ENCODE data around the gene PHTF2.
"Not testable (repeated sequence)": the region's sequence is repeated elsewhere in the genome, so short reads cannot be mapped to it uniquely, and the experiment has no call there.

PHTF2 gene

DNA sequence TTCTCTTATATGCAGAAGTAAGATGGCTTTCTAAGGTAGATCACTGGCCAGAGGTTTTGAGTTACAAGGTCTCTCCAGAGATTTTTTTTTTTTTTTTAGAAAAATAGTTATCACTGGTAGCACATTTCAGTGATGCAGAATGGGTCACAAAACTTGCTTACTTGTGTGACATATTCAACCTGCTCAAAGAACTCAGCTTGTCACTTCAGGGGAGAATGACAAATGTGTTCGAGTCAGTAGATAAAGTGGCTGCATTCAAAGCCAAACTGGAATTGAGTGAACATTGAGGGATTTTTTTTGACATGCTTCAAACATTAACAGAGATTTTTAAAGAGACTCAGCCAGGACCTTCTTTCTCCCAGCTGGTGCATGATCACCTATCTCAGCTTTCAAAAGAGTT, 33.4 kb downstream of the PHTF2 start:
- H3K27me3 ChIP-seq (ENCODE audit: control insufficient read depth, insufficient read depth, low read length): no peaks in the 10 kb centered on the region
- H3K4me2 ChIP-seq (ENCODE audit: low read length): no peak overlapping the region
- H3K9me3 ChIP-seq (replicated peaks; ENCODE audit: low read length): no peaks in the 10 kb centered on the region
- peaks cover 7% of the 10 kb centered on the region for H3K4me1 ChIP-seq (ENCODE audit: control insufficient read depth, insufficient read depth, low read length)
- H3K9ac ChIP-seq (ENCODE audit: low read depth, low read length): no peak overlapping the region
- H3K4me3 ChIP-seq (ENCODE audit: low read length): no peak overlapping the region
- no peaks in the 10 kb centered on the region for H3K36me3 ChIP-seq (ENCODE audit: insufficient read depth, low read length)

GRCh38 chr7:77833136-77833535, 34.6 kb downstream of the PHTF2 start:
- H3K9ac ChIP-seq (ENCODE audit: low read depth, low read length): no peak overlapping the region
- H3K4me2 ChIP-seq (ENCODE audit: low read length): no peak overlapping the region
- H3K4me3 ChIP-seq (ENCODE audit: low read length): no peak overlapping the region
- no peaks in the 10 kb centered on the region for H3K9me3 ChIP-seq (replicated peaks; ENCODE audit: low read length)
- no peaks in the 10 kb centered on the region for H3K36me3 ChIP-seq (ENCODE audit: insufficient read depth, low read length)
- no peaks in the 10 kb centered on the region for H3K27me3 ChIP-seq (ENCODE audit: control insufficient read depth, insufficient read depth, low read length)
- H3K4me1 ChIP-seq (ENCODE audit: control insufficient read depth, insufficient read depth, low read length): peaks cover 7% of the 10 kb centered on the region

DNA sequence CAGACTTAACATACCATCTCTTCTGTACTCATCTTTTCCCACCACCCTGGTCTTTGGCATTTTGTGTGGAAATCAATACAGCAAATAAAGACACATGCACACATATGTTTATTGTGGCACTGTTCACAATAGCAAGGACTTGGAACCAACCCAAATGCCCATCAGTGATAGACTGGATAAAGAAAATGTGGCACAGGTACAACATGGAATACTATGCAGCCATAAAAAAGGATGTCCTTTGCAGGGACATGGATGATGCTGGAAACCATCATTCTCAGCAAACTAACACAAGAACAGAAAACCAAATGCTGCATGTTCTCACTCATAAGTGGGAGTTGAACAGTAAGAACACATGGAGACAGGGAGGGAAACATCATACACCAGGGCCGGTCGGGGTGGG, 37.9 kb downstream of the PHTF2 start:
- not testable (repeated sequence) for H3K9me3 ChIP-seq (replicated peaks; ENCODE audit: low read length); H3K4me2 ChIP-seq (ENCODE audit: low read length); H3K4me1 ChIP-seq (ENCODE audit: control insufficient read depth, insufficient read depth, low read length); H3K36me3 ChIP-seq (ENCODE audit: insufficient read depth, low read length); H3K9ac ChIP-seq (ENCODE audit: low read depth, low read length); H3K4me3 ChIP-seq (ENCODE audit: low read length); H3K27me3 ChIP-seq (ENCODE audit: control insufficient read depth, insufficient read depth, low read length)

GRCh38 chr7:77837275-77837674, 38.7 kb downstream of the PHTF2 start:
- Histone ChIP-seq H3K4me2 (ENCODE audit: low read length) (no peak overlapping the region), H3K4me1 (ENCODE audit: control insufficient read depth, insufficient read depth, low read length) (peaks cover 7% of the 10 kb centered on the region), H3K36me3 (ENCODE audit: insufficient read depth, low read length) (no peaks in the 10 kb centered on the region), H3K9me3 (replicated peaks; ENCODE audit: low read length) (no peaks in the 10 kb centered on the region), H3K4me3 (ENCODE audit: low read length) (no peak overlapping the region), H3K27me3 (ENCODE audit: control insufficient read depth, insufficient read depth, low read length) (no peaks in the 10 kb centered on the region), H3K9ac (ENCODE audit: low read depth, low read length) (no peak overlapping the region)

DNA sequence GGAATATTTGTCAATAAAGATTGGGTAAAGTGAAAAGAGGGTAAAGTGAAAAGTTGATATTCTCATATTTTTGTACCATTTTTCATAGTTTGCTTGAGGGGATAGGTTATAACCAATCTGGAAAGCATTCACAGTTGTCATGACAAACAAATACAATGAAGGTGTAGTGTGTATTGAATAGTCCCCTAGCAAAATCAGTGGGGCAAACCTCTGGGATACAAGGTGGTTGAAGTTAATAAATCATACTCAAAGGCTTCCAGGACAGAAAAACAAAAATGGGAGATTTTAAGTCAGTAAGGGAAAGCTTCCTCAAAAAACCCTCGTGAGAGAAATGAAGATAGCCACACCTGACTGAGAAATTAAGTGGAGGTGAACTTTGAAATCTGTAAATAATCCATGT, 39.4 kb downstream of the PHTF2 start:
- no peaks in the 10 kb centered on the region for H3K36me3 ChIP-seq (ENCODE audit: insufficient read depth, low read length)
- peaks cover 7% of the 10 kb centered on the region for H3K4me1 ChIP-seq (ENCODE audit: control insufficient read depth, insufficient read depth, low read length)
- H3K4me2 ChIP-seq (ENCODE audit: low read length): no peak overlapping the region
- no peak overlapping the region for H3K4me3 ChIP-seq (ENCODE audit: low read length)
- H3K9me3 ChIP-seq (replicated peaks; ENCODE audit: low read length): no peaks in the 10 kb centered on the region
- no peak overlapping the region for H3K9ac ChIP-seq (ENCODE audit: low read depth, low read length)
- H3K27me3 ChIP-seq (ENCODE audit: control insufficient read depth, insufficient read depth, low read length): no peaks in the 10 kb centered on the region

GRCh38 chr7:77838929-77839491, 40.4 kb downstream of the PHTF2 start:
- Histone ChIP-seq H3K9ac (ENCODE audit: low read depth, low read length) (no peak overlapping the region), H3K4me3 (ENCODE audit: low read length) (no peak overlapping the region), H3K27me3 (ENCODE audit: control insufficient read depth, insufficient read depth, low read length) (no peaks in the 10 kb centered on the region), H3K4me2 (ENCODE audit: low read length) (no peak overlapping the region), H3K9me3 (replicated peaks; ENCODE audit: low read length) (no peaks in the 10 kb centered on the region), H3K36me3 (ENCODE audit: insufficient read depth, low read length) (no peaks in the 10 kb centered on the region), H3K4me1 (ENCODE audit: control insufficient read depth, insufficient read depth, low read length) (peaks cover 7% of the 10 kb centered on the region)

DNA sequence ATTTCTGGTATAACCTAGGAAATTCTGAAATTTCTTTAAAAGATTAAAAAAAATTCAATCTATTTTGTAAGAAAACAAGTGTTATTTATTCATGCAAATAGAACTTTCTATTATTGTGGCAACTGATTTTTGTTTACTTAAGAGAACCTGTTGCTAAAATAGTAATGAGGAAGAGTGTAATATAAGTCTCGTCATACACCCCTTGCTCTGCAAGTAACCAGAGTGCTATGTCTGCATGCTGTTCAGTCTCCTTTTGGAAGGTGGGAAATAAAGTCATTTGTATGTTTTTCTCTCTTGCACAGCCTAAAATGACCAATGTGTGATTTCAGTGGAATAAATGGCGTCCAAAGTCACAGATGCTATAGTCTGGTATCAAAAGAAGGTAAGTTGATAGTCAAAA, 41.3 kb downstream of the PHTF2 start:
- no peaks in the 10 kb centered on the region for H3K36me3 ChIP-seq (ENCODE audit: insufficient read depth, low read length)
- no peak overlapping the region for H3K4me3 ChIP-seq (ENCODE audit: low read length)
- no peaks in the 10 kb centered on the region for H3K9me3 ChIP-seq (replicated peaks; ENCODE audit: low read length)
- no peak overlapping the region for H3K9ac ChIP-seq (ENCODE audit: low read depth, low read length)
- H3K4me1 ChIP-seq (ENCODE audit: control insufficient read depth, insufficient read depth, low read length): no peaks in the 10 kb centered on the region
- H3K4me2 ChIP-seq (ENCODE audit: low read length): no peak overlapping the region
- H3K27me3 ChIP-seq (ENCODE audit: control insufficient read depth, insufficient read depth, low read length): no peaks in the 10 kb centered on the region

DNA sequence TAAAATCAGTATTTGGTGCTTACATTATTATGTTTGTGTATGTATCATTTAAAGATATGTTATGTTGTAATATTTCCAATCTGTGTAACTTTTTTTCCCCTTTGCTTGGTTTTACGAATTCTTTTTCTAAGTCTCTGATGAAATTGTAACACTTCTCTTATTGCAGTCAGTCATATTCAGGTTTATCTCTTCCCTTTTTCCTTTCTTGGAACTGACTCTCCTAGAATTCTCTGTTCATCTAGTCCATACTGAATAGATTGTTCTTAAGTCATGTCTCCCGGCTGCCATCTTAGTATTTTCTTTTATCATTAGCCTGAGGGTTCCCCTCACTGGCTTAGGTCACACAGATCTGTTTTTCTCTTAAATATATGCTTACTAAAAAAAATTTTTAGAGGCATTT, 44.6 kb downstream of the PHTF2 start:
- H3K4me2 ChIP-seq (ENCODE audit: low read length): no peak overlapping the region
- no peak overlapping the region for H3K4me3 ChIP-seq (ENCODE audit: low read length)
- H3K36me3 ChIP-seq (ENCODE audit: insufficient read depth, low read length): no peaks in the 10 kb centered on the region
- H3K27me3 ChIP-seq (ENCODE audit: control insufficient read depth, insufficient read depth, low read length): no peaks in the 10 kb centered on the region
- H3K4me1 ChIP-seq (ENCODE audit: control insufficient read depth, insufficient read depth, low read length): no peaks in the 10 kb centered on the region
- H3K9ac ChIP-seq (ENCODE audit: low read depth, low read length): no peak overlapping the region
- H3K9me3 ChIP-seq (replicated peaks; ENCODE audit: low read length): no peaks in the 10 kb centered on the region

DNA sequence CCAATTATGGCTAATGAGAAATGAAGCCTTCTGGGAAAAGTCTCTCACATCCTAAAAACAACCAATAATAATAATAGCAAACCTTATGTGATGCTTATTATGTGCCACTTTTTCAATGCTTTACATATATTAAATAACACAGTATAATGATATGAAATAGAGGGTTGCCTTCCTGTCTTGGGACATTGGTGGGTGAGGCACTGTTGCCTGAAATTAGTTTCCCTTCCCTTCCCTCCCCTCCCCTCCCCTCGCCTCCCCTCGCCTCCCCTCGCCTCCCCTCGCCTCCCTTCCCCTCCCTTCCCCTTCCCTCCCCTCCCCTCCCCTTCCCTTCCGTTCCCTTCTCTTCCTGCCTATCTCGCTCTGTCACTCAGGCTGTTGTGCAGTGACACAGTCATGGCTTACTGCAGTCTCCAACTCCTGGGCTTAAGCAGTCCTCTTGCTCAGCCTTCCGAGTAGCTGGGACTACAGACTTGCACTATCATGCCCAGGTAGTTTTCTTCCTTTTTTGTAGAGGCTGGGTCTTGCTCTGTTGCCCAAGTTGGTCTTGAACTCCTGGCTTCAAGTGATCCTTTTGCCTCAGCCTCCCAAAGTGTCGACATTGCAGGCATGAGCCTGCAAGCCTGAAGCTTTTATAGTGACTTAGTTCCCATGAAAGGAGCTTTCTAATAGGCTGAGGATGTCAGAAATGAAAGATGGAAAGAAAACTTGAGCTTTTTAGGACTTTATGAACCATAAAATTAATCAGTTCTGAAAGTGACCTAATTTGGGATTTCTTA, 47.9 kb downstream of the PHTF2 start:
- Histone ChIP-seq H3K4me2 (ENCODE audit: low read length) (no peak overlapping the region), H3K4me1 (ENCODE audit: control insufficient read depth, insufficient read depth, low read length) (no peaks in the 10 kb centered on the region), H3K9me3 (replicated peaks; ENCODE audit: low read length) (no peaks in the 10 kb centered on the region), H3K4me3 (ENCODE audit: low read length) (no peak overlapping the region), H3K9ac (ENCODE audit: low read depth, low read length) (no peak overlapping the region), H3K36me3 (ENCODE audit: insufficient read depth, low read length) (no peaks in the 10 kb centered on the region), H3K27me3 (ENCODE audit: control insufficient read depth, insufficient read depth, low read length) (no peaks in the 10 kb centered on the region)

GRCh38 chr7:77855371-77856083, 57.0 kb downstream of the PHTF2 start:
- Histone ChIP-seq H3K4me3 (ENCODE audit: low read length) (no peak overlapping the region), H3K27me3 (ENCODE audit: control insufficient read depth, insufficient read depth, low read length) (no peaks in the 10 kb centered on the region), H3K4me1 (ENCODE audit: control insufficient read depth, insufficient read depth, low read length) (no peaks in the 10 kb centered on the region), H3K36me3 (ENCODE audit: insufficient read depth, low read length) (no peaks in the 10 kb centered on the region), H3K4me2 (ENCODE audit: low read length) (no peak overlapping the region), H3K9ac (ENCODE audit: low read depth, low read length) (no peak overlapping the region), H3K9me3 (replicated peaks; ENCODE audit: low read length) (no peaks in the 10 kb centered on the region)

- H3K9ac ChIP-seq (ENCODE audit: low read depth, low read length): no peak overlapping the region
- H3K4me1 ChIP-seq (ENCODE audit: control insufficient read depth, insufficient read depth, low read length): no peaks in the 10 kb centered on the region
- H3K9me3 ChIP-seq (replicated peaks; ENCODE audit: low read length): no peaks in the 10 kb centered on the region
- H3K4me2 ChIP-seq (ENCODE audit: low read length): no peak overlapping the region
- H3K4me3 ChIP-seq (ENCODE audit: low read length): no peak overlapping the region
- no peaks in the 10 kb centered on the region for H3K27me3 ChIP-seq (ENCODE audit: control insufficient read depth, insufficient read depth, low read length)
- no peaks in the 10 kb centered on the region for H3K36me3 ChIP-seq (ENCODE audit: insufficient read depth, low read length)
These were observed 59.7 kb downstream of the PHTF2 start for GRCh38 chr7:77858278-77858677.

DNA sequence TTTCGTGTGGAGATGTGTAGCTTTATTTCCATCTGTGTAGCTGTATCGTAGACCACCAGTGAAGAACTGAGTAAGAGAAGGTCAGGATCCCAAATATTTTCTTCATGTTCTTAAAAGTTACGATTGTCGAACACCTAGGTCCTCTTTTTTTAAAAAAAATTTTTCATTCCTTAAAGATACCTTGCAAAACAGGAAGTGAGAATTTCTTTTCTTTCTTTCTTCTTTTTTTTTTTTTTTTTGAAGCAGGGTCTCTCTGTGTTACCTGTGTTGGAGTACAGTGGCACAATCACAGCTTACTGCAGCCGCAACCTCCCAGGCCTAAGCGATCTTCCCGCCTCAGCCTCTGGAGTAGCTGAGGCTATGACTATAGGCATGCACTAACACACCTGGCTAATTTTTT, 60.8 kb downstream of the PHTF2 start:
- Histone ChIP-seq H3K36me3 (ENCODE audit: insufficient read depth, low read length) (no peaks in the 10 kb centered on the region), H3K9me3 (replicated peaks; ENCODE audit: low read length) (no peaks in the 10 kb centered on the region), H3K4me3 (ENCODE audit: low read length) (no peak overlapping the region), H3K27me3 (ENCODE audit: control insufficient read depth, insufficient read depth, low read length) (no peaks in the 10 kb centered on the region), H3K4me1 (ENCODE audit: control insufficient read depth, insufficient read depth, low read length) (no peaks in the 10 kb centered on the region), H3K4me2 (ENCODE audit: low read length) (no peak overlapping the region), H3K9ac (ENCODE audit: low read depth, low read length) (no peak overlapping the region)
